Activated CD8-positive, alpha-beta T cell treated with anti-CD3 and anti-CD28 coated beads for 36 hours (primary cell): ENCODE measurements around the gene SLC35F3. TPM values are rescaled to one million over a fixed set of nuclear protein-coding genes. Genes with fewer than 3 reads are reported as not detected.

Experiments
- ATAC-seq: fragments of 200-7000 bp; cut with Tn5 transposase; one replicate; pipeline ENCODE4 v1.10.0; 2021; ENCODE audit warnings: mild to moderate bottlenecking, moderate library complexity
- CTCF ChIA-PET: fragments of 350-600 bp; sonication (Branson Sonifier 250); formaldehyde crosslinking; loops from one replicate; lab custom pipeline; 2021; ENCODE audit warnings: antibody characterized with exemption; lab: Charles Lee
- POLR2A ChIA-PET: fragments of 350-600 bp; sonication (Branson Sonifier 250); formaldehyde crosslinking; loops from one replicate; lab custom pipeline; 2021; ENCODE audit warnings: antibody characterized with exemption; lab: Charles Lee
- DNase-seq: peaks from one replicate; pipeline ENCODE4 v3.0.0-alpha.2; 2020
- H3K27ac Mint-ChIP-seq: one replicate; pipeline ENCODE4 v1.8.0; 2021; ENCODE audit warnings: mild to moderate bottlenecking, mixed read lengths
- H3K27me3 Mint-ChIP-seq: one replicate; pipeline ENCODE4 v1.8.0; 2021; ENCODE audit warnings: mixed read lengths
- H3K36me3 Mint-ChIP-seq: one replicate; pipeline ENCODE4 v1.8.0; 2021; ENCODE audit warnings: low read depth, mixed read lengths
- H3K4me1 Mint-ChIP-seq: one replicate; pipeline ENCODE4 v1.8.0; 2021; ENCODE audit warnings: low read depth, mixed read lengths
- H3K4me3 Mint-ChIP-seq: one replicate; pipeline ENCODE4 v1.8.0; 2021; ENCODE audit warnings: mild to moderate bottlenecking, moderate library complexity, mixed read lengths
- H3K9me3 Mint-ChIP-seq: one replicate; pipeline ENCODE4 v1.8.0; 2021; ENCODE audit warnings: mixed read lengths
- CTCF ChIP-seq: fragments of 200-600 bp; IDR thresholded peaks from one replicate; pipeline ENCODE4 v1.8.0; 2022; ENCODE audit warnings: antibody characterized with exemption, mild to moderate bottlenecking
- intact Hi-C: fragments of 100-400 bp; cut with micrococcal nuclease; formaldehyde crosslinking; loops from one replicate; pipeline ENCODE4 v1.10.0; 2022
- total RNA-seq, 2 experiments: library from RNA; stranded (reverse); gene quantifications; one replicate each; pipeline ENCODE4 v1.2.3, GENCODE V29; 2021

Gene SLC35F3
- total RNA-seq, 2 experiments from 2014 or later: 3.1 to 3.5 TPM

GRCh38 chr1:233938476-233938875 lies 34.0 kb downstream of the SLC35F3 start:
- TF ChIP-seq CTCF: no peak
- H3K27me3 Mint-ChIP-seq: peaks cover 3% of the 10 kb centered on the region
- H3K9me3 Mint-ChIP-seq: no peaks in the 10 kb centered on the region
- CTCF ChIA-PET: no interaction called here
- intact Hi-C loops: no loop called here
- no peak overlapping the region for H3K27ac Mint-ChIP-seq
- no peaks in the 10 kb centered on the region for H3K4me1 Mint-ChIP-seq
- no peaks in the 10 kb centered on the region for H3K36me3 Mint-ChIP-seq
- ATAC-seq (no peak), DNase-seq (no peak)
- POLR2A ChIA-PET: interaction anchor here (0.8 kb wide), 1 partner anchor 12 kb away, joined by 6 read pairs; no protein-coding TSS in a partner anchor
- no peak overlapping the region for H3K4me3 Mint-ChIP-seq

- H3K4me3 Mint-ChIP-seq: no peak overlapping the region
- ChIA-PET CTCF (no interaction called here), POLR2A (no interaction called here)
- no peak for ATAC-seq
- no peak overlapping the region for H3K27ac Mint-ChIP-seq
- no peak for DNase-seq
- H3K9me3 Mint-ChIP-seq: no peaks in the 10 kb centered on the region
- H3K36me3 Mint-ChIP-seq: no peaks in the 10 kb centered on the region
- H3K4me1 Mint-ChIP-seq: no peaks in the 10 kb centered on the region
- TF ChIP-seq CTCF: no peak
- intact Hi-C loops: no loop called here
- peaks cover 3% of the 10 kb centered on the region for H3K27me3 Mint-ChIP-seq
Observed at GRCh38 chr1:233939451-233939850, 35.0 kb downstream of the SLC35F3 start.

- no peak overlapping the region for H3K27ac Mint-ChIP-seq
- no peak overlapping the region for H3K4me3 Mint-ChIP-seq
- H3K36me3 Mint-ChIP-seq: no peaks in the 10 kb centered on the region
- no peak for DNase-seq
- CTCF ChIA-PET: no interaction called here
- H3K4me1 Mint-ChIP-seq: no peaks in the 10 kb centered on the region
- no peak for ATAC-seq
- TF ChIP-seq CTCF: no peak
- intact Hi-C loops: no loop called here
- peaks cover 3% of the 10 kb centered on the region for H3K27me3 Mint-ChIP-seq
- H3K9me3 Mint-ChIP-seq: no peaks in the 10 kb centered on the region
- POLR2A ChIA-PET: no interaction called here
Observed at GRCh38 chr1:233940908-233941307, 36.4 kb downstream of the SLC35F3 start.

GRCh38 chr1:233944601-233945000 lies 40.1 kb downstream of the SLC35F3 start:
- ChIA-PET CTCF (no interaction called here), POLR2A (interaction anchor here (1.5 kb wide), 1 partner anchor 13 kb away, joined by 3 read pairs; no protein-coding TSS in a partner anchor)
- H3K36me3 Mint-ChIP-seq: no peaks in the 10 kb centered on the region
- no peak overlapping the region for H3K27ac Mint-ChIP-seq
- no peak overlapping the region for H3K4me3 Mint-ChIP-seq
- no peak for TF ChIP-seq CTCF
- H3K27me3 Mint-ChIP-seq: no peaks in the 10 kb centered on the region
- ATAC-seq: no peak
- no peaks in the 10 kb centered on the region for H3K9me3 Mint-ChIP-seq
- intact Hi-C loops: no loop called here
- H3K4me1 Mint-ChIP-seq: no peaks in the 10 kb centered on the region
- DNase-seq: no peak

GRCh38 chr1:233945573-233945972 lies 41.1 kb downstream of the SLC35F3 start:
- Mint-ChIP-seq H3K4me1 (no peaks in the 10 kb centered on the region), H3K36me3 (no peaks in the 10 kb centered on the region), H3K9me3 (no peaks in the 10 kb centered on the region), H3K4me3 (no peak overlapping the region), H3K27me3 (no peaks in the 10 kb centered on the region), H3K27ac (no peak overlapping the region)
- DNase-seq: peak; percentile 30
- no peak for ATAC-seq
- intact Hi-C loops: no loop called here
- TF ChIP-seq CTCF: no peak
- POLR2A ChIA-PET: no interaction called here
- CTCF ChIA-PET: no interaction called here
